COR-L47 (cell line): Measurements from ENCODE around the gene UBTD1.
"Not testable (repeated sequence)": the region's sequence is repeated elsewhere in the genome, so short reads cannot be mapped to it uniquely, and the experiment has no call there.

Experiments
- DNase-seq: peaks from one replicate; lab custom pipeline; 2025; lab: John Stamatoyannopoulos, UW

Gene UBTD1

GRCh38 chr10:97563337-97563736 lies 64.6 kb downstream of the UBTD1 start:
- no peak for DNase-seq

- DNase-seq: no peak
Measured at GRCh38 chr10:97564776-97565175, 66.1 kb downstream of the UBTD1 start.

- no peak for DNase-seq
Measured at GRCh38 chr10:97566336-97566996, 67.7 kb downstream of the UBTD1 start.

GRCh38 chr10:97567891-97568290 lies 69.2 kb downstream of the UBTD1 start:
- DNase-seq: no peak

- no peak for DNase-seq
Measured at GRCh38 chr10:97570146-97570788, 71.5 kb downstream of the UBTD1 start.

- no peak for DNase-seq
Measured at GRCh38 chr10:97570789-97571471, 72.2 kb downstream of the UBTD1 start.

- DNase-seq: no peak
Measured at GRCh38 chr10:97571622-97572021, 72.9 kb downstream of the UBTD1 start.

GRCh38 chr10:97572214-97572989 lies 73.7 kb downstream of the UBTD1 start, which contains the start of gene ANKRD2:
ANKRD2 (plus strand) TSS chr10:97572779; CDS start chr10:97572789, 10 bp downstream.
- peak; percentile 28 for DNase-seq

GRCh38 chr10:97573021-97573420 lies 74.3 kb downstream of the UBTD1 start:
- no peak for DNase-seq

- no peak for DNase-seq
Measured at GRCh38 chr10:97573672-97574071, 74.9 kb downstream of the UBTD1 start.

GRCh38 chr10:97574374-97575126 lies 75.8 kb downstream of the UBTD1 start:
- DNase-seq: peak; percentile 68

GRCh38 chr10:97575127-97575668 lies 76.5 kb downstream of the UBTD1 start:
- DNase-seq: no peak

GRCh38 chr10:97576487-97576886 lies 77.8 kb downstream of the UBTD1 start:
- DNase-seq: not testable (repeated sequence)

GRCh38 chr10:97577701-97578100 lies 79.0 kb downstream of the UBTD1 start:
- DNase-seq: no peak

- DNase-seq: no peak
Measured at GRCh38 chr10:97578171-97578844, 79.6 kb downstream of the UBTD1 start.

- DNase-seq: no peak
Measured at GRCh38 chr10:97580421-97581367, 82.0 kb downstream of the UBTD1 start.

GRCh38 chr10:97582169-97582568 lies 83.4 kb downstream of the UBTD1 start:
- no peak for DNase-seq

GRCh38 chr10:97583476-97583875 lies 84.8 kb downstream of the UBTD1 start:
- DNase-seq: no peak

GRCh38 chr10:97584060-97584797 lies 85.5 kb downstream of the UBTD1 start, which contains the start of gene HOGA1:
HOGA1 (plus strand) TSS chr10:97584389; CDS start chr10:97584704, 315 bp downstream.
- no peak for DNase-seq
